ENCODE results near the gene IL16.
"Not testable (repeated sequence)": the region's sequence is repeated elsewhere in the genome, so short reads cannot be mapped to it uniquely, and the experiment has no call there.

Gene IL16

DNA sequence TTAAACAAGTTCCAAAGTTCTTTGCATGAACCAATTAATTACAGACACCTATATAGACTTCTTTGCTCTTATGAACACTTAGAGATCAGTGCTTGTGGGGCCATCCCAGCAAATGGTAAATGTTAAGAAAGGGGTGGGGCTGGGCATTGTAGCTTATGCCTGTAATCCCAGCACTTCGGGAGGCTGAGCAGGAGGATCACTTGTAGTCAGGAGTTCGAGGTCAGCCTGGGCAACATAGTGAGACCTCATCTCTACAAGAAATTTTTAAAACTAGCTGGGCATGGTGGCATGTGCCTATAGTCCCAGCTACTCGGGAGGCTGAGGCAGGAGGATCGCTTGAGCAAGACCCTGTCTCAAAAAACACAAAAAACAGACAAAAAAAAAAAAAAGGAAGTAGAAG, 146.7 kb downstream of the IL16 start:
- DNase-seq: no peak

DNA sequence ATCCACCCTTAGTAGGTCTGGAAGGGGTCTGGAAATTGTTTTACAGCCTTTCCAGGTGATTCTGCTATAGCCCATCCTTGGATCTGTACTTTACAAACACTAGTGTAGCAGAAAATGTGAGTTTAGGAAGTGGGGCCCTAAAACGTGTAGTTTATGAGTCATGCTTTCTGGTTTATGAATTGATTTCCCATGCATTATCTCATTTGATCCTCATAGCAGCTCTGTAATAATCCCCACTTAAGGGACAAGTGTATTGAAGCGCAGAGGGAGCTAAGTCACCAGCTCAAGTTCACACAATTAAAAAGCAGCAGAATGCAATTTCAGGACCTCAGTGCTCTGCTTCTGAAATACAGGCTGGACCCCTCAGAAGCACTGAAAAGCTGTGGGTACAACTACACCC, 149.9 kb downstream of the IL16 start:
- no peak for DNase-seq

DNA sequence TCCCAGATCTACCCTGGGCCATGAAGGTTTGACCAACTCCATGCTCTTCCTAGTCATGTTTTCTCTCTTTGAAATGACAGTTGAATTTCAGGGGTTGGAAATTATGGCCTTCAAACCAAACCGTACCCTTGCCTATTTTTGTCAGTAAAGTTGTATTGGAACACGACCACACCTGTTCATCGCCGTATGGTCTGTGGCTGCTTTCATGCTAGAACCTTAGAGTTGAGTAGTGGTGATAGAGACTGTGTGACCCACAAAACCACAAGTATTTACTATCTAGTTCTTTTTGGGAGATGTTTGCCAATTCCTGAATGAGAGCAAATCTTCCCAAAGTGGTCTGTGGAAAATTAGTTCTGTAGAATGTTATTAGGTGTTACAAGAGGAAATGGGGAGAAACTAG, 151.2 kb downstream of the IL16 start:
- DNase-seq: no peak

DNA sequence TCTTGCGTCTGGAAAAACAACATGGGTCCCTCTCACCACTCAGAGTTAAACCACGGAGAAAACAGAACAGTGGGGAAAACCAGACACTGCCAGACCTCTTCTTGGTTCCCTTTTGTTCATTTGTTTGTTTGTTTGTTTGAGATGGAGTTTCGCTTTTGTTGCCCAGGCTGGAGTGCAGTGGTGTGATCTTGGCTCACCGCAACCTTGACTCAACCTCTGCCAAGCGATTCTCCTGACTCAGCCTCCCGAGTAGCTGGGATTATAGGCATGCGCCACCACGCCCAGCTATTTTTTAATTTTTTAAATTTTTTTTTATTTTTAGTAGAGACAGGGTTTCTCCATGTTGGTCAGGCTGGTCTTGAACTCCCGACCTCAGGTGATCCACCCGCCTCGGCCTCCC, 152.0 kb downstream of the IL16 start:
- not testable (repeated sequence) for DNase-seq

DNA sequence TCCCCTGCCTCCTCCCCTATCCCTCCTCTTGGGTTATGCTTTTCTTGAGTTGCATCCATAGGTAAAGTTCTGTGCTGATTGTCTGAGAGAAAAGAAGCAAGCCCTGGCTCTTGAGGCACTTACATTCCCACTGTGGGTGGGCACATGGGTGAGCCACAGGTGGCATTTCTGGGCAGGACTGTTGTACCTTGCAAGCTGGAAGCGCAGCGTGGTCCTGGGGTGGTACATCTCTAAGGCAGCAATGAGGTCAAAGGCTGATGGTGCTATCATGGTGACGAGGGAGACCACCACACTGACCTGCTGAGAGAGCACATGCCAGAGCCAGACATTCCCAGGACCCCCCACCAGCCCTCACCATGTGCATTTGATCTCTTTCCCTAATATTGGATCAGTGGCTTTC, 152.6 kb downstream of the IL16 start:
- no peak for DNase-seq

DNA sequence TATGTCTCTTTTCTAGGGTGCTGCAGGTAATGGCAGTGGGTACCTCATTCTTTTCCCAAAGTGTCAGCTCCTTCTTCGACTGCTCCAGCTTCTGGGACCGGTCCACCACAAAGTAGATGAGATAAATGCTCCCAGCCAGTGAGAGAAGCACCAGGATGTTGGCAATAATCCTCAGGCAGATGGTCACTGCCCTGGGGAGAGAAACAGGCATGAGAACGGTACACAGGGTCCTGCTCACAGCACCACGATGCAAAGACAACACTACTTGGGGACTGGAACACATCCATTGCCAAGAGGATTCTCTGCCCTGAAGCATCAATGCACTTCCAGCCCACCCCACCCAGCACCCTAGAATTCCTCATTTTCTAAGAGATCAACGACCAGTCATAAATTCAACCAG, 155.0 kb downstream of the IL16 start:
- DNase-seq: no peak

DNA sequence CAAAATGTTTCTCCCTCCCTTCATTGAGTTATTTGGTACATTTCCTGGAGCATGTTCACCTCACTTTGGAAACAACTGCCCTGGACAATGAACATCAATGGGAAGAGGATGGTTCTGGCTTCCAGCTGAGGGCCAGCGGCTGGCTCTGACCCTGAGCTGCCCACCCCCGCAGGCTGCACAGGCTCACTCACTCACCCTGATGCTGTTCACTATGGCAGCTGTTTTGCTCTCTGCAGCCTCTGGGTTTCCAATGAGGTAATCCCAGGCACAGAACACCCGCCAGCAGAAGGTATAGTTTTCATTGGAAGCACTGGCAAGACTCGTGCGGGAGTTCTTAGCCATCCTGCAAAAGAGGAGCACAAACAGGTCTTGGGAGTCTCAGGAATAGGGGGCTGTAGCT, 159.6 kb downstream of the IL16 start:
- DNase-seq: no peak

DNA sequence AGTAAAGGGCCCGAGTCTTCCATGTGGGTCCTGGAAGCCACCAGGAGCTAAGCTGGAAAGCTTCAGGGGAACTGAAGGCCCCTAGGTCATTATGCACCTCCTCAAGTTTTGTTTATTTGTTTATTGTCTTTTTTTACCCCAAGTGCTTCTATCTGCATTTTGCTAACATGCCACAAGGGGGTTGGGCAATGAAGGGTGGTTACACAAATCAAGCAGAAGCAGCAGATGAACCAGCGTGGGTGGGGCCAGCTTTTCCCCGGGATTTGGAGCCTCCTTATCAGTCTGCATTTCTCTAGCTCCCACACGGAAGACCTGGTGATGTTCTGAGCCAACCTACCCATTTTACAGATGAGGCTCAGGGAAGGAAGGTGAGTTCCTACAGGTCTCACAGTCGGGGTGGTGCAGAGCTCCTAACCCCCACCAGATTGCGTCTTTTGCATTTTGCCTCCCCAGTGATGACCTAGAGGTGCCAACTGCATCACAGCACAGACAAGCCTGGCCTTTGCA, 160.6 kb downstream of the IL16 start:
- DNase-seq: no peak

DNA sequence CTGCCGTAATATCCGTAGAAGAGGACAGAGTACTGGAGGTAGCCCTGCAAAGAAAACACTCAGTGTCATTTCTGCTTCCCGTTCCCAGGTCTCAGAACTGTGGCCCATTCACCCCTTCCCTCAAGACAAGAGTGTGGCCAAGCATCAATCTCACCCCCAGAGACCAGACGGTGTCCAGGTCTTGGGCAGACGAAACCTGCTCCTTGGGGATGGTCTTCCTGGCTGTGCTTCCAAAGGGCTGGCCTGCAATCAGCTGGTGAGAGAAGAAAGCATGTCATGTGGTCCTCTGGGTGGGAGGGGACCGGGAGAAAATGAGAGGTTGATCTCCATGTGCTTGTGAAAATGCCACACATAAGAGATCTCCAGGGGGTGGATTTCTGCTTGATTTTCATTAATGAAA, 161.6 kb downstream of the IL16 start:
- no peak for DNase-seq

DNA sequence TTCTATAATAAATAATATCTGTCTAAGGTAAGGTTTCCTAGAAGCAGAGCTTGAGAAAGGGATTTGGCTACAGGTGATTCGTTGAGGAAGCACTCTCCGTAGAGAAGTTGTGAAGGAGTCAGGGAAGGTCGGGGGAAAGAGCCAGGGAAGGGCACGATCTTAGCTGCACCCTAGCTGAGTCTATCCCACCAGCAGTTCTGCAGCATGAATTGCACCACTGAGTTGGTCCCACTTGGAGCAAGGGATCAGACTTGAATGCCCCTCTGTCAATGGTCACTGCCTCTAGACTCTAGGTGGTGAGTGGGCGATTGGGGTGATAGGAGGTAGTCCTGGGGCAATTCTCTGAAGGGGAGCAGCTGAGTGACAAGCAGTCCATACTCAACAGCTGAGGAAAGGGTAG, 163.8 kb downstream of the IL16 start:
- DNase-seq: no peak

DNA sequence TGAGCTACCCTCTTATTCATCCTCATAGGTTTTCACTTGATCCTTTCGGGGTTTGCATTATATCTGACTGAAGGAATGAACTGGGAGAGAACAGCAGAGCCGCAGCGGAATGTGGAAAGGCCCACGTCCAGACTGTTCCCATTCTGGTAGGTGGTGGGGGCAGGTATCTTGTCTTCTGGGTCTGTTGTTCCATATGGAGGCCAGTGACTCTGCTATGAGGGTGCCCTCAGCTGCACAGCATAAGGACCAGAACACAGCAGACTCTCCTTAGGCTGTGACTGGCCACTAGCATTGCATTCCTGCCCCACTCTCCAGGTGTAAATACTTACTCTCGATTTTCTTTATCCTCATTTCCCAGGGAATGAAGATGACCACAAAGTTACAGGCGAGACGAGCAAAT, 165.2 kb downstream of the IL16 start:
- DNase-seq: no peak

DNA sequence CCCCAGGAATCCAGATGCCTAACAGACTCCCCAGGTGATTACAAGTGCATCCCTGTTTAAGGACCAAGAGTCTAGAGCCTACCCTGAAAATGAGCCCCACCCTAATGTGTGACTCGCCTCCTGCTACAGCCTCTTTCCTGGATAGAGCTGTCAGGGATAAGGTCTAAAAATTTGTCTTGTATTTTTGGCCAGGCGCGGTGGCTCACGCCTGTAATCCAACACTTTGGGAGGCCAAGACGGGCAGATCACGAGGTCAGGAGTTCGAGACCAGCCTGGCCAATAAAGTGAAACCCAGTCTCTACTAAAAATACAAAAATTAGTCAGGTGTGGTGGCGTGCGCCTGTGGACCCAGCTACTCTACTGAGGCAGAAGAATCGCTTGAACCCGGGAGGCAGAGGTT, 166.1 kb downstream of the IL16 start:
- no peak for DNase-seq

DNA sequence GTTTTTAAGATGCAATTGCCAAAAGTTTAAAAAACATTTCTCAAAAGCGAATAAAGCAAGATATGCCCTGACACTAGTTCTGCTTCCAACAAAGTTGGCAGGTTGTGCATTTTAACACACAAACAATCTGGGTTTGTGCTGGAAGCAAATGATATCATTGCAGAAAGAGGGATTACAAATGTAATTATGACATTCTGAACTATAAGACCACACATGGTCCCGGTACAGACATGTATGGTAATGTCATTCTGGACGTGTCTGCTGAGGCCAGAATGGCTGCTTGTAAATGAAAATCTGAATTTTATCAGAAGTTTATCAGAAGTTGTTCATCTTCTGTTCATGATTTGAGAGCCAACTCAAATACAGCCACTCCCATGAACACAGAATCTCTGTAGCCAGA, 166.6 kb downstream of the IL16 start:
- DNase-seq: no peak
